ENCODE data around the gene FGFBP3. TPM values are rescaled to one million over a fixed set of nuclear protein-coding genes. Genes with fewer than 3 reads are reported as not detected.

FGFBP3 gene
- total and polyA plus RNA-seq, 2 of the 13 experiments (the other 11 are each of a cell fraction or from before 2014, with no cell fraction given), result 0.50 to 2.0 TPM

GRCh38 chr10:91909117-91909677, at the start of gene FGFBP3 (continued):
- no peak for TF ChIP-seq ZNF775 (CRISPR knock-in tag; IDR thresholded peaks at IDR 0.05; ENCODE audit: borderline replicate concordance)
- TF ChIP-seq NFATC3 (CRISPR knock-in tag; IDR thresholded peaks at IDR 0.05), result no peak
- no peak for TF ChIP-seq ZNF768 (CRISPR knock-in tag; IDR thresholded peaks at IDR 0.05)
- no peak for TF ChIP-seq ZNF24 (IDR thresholded peaks at IDR 0.05)
- no peak for TF ChIP-seq ZBTB49 (CRISPR knock-in tag; IDR thresholded peaks at IDR 0.05; ENCODE audit: borderline replicate concordance)
- TF ChIP-seq ZNF770 (CRISPR knock-in tag; IDR thresholded peaks at IDR 0.05), result no peak
- TF ChIP-seq MXI1 (IDR thresholded peaks at IDR 0.05; ENCODE audit: borderline replicate concordance, low read depth, low read length), result no peak
- TF ChIP-seq SSRP1 (CRISPR knock-in tag; IDR thresholded peaks at IDR 0.05), result no peak
- no peak for TF ChIP-seq ZNF331 (CRISPR knock-in tag; IDR thresholded peaks at IDR 0.05)
- no peak for TF ChIP-seq BRD4 (CRISPR knock-in tag; IDR thresholded peaks at IDR 0.05)
- TF ChIP-seq PHF8 (CRISPR knock-in tag; IDR thresholded peaks at IDR 0.05), result no peak
- TF ChIP-seq HOXA3 (CRISPR knock-in tag; IDR thresholded peaks at IDR 0.05), result no peak
- TF ChIP-seq, protein P1, sequence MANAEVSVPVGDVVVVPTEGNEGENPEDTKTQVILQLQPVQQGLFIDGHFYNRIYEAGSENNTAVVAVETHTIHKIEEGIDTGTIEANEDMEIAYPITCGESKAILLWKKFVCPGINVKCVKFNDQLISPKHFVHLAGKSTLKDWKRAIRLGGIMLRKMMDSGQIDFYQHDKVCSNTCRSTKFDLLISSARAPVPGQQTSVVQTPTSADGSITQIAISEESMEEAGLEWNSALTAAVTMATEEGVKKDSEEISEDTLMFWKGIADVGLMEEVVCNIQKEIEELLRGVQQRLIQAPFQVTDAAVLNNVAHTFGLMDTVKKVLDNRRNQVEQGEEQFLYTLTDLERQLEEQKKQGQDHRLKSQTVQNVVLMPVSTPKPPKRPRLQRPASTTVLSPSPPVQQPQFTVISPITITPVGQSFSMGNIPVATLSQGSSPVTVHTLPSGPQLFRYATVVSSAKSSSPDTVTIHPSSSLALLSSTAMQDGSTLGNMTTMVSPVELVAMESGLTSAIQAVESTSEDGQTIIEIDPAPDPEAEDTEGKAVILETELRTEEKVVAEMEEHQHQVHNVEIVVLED (CRISPR knock-in tag; IDR thresholded peaks at IDR 0.05; ENCODE audit: borderline replicate concordance), result no peak; the same call in 1 of the 2 replicates
- TF ChIP-seq, protein P2, sequence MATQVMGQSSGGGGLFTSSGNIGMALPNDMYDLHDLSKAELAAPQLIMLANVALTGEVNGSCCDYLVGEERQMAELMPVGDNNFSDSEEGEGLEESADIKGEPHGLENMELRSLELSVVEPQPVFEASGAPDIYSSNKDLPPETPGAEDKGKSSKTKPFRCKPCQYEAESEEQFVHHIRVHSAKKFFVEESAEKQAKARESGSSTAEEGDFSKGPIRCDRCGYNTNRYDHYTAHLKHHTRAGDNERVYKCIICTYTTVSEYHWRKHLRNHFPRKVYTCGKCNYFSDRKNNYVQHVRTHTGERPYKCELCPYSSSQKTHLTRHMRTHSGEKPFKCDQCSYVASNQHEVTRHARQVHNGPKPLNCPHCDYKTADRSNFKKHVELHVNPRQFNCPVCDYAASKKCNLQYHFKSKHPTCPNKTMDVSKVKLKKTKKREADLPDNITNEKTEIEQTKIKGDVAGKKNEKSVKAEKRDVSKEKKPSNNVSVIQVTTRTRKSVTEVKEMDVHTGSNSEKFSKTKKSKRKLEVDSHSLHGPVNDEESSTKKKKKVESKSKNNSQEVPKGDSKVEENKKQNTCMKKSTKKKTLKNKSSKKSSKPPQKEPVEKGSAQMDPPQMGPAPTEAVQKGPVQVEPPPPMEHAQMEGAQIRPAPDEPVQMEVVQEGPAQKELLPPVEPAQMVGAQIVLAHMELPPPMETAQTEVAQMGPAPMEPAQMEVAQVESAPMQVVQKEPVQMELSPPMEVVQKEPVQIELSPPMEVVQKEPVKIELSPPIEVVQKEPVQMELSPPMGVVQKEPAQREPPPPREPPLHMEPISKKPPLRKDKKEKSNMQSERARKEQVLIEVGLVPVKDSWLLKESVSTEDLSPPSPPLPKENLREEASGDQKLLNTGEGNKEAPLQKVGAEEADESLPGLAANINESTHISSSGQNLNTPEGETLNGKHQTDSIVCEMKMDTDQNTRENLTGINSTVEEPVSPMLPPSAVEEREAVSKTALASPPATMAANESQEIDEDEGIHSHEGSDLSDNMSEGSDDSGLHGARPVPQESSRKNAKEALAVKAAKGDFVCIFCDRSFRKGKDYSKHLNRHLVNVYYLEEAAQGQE (IDR thresholded peaks at IDR 0.05; ENCODE audit: borderline replicate concordance in 1 of 2, low read depth in 1 of 2, low read length in 2 of 2), result no peak
- TF ChIP-seq ZFX (CRISPR knock-in tag; IDR thresholded peaks at IDR 0.05; ENCODE audit: low read depth), result no peak
- TF ChIP-seq ZNF580 (CRISPR knock-in tag; IDR thresholded peaks at IDR 0.05; ENCODE audit: borderline replicate concordance, low read depth), result no peak
- TF ChIP-seq NFIB (CRISPR knock-in tag; IDR thresholded peaks at IDR 0.05; ENCODE audit: borderline replicate concordance), result no peak
- TF ChIP-seq ELF3 (CRISPR knock-in tag; IDR thresholded peaks at IDR 0.05), result no peak
- TF ChIP-seq SIN3B (IDR thresholded peaks at IDR 0.05; ENCODE audit: low read length), result no peak
- TF ChIP-seq IKZF1 (IDR thresholded peaks at IDR 0.05), result no peak

Measured in HepG2 (cell line).